NCI-H1417 treated with DMSO at 0.1 percent for 48 hours (cell line): ENCODE data around the gene ARHGAP24.

ENCODE experiments used
- DNase-seq: peaks from one replicate; lab custom pipeline; 2025; lab: John Stamatoyannopoulos, UW

The ARHGAP24 gene

DNA sequence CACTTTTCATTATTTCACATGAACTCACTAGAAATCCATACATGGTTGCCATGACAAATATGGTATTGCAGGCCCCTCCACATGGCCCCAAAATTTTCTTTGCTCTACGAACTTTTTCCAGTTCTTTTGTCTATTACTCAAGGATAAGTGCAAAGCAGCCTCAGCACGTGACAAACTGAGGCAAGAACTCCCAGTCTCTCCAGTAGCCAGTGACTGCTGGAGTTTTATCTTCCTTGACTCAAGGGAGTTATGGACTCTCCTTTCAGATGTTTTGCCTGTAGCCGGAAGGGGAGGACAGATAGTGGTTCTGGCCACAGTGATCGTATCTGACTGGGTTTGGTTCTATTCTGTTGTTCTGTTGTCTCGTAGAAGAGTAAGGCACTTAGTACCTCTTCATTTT is 105.5 kb downstream of the ARHGAP24 start:
- DNase-seq = no peak

DNA sequence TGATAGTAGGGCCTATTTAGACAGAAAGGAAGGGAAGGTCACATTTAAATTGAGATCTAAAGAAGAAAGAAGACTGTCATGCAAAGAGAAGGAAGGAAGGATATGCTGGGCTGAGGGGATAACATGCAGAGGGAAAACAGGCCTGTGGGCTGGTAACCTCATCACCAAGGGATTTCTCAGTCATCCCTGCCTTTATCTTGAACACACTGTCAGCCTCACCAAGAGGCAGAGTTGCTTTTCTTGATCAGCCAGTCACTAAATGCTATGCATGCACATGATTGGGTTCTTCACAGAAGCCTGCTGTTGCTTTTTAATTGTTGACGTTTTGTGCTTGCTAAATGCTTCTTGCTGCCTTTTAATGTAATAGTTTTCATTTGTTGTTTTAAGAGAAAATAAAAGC is 113.0 kb downstream of the ARHGAP24 start:
- no peak for DNase-seq

DNA sequence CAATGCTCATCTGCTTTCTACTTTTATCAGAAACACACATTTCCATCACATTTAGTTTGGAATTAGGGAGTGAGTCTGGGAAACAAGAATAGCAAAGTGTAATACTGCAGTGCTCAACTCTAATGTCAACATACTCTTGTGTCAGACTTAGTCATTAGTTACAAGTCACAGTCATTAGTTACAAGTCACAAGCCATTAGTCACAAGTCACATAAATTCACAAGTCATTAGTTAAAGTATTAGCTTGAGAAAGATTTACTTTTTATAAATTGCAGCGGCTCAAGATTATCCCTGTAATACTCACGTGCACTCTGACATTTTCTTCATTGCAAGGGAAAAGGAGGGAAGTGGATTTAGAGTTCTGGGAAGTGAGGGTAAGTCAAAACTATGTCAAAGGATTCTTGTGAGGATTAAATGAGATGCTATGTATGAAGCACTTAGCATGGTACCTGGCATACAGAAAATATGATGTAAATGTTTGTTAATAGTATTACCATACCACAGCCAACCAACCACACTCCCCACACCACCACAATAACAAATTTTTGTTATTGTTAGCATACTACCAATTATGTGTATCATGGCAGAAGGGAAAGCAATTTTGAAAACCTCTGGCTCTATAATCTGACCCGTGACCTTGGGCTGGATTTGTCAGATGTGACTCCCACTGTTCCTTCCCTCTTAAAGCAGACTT is 116.6 kb downstream of the ARHGAP24 start:
- no peak for DNase-seq

DNA sequence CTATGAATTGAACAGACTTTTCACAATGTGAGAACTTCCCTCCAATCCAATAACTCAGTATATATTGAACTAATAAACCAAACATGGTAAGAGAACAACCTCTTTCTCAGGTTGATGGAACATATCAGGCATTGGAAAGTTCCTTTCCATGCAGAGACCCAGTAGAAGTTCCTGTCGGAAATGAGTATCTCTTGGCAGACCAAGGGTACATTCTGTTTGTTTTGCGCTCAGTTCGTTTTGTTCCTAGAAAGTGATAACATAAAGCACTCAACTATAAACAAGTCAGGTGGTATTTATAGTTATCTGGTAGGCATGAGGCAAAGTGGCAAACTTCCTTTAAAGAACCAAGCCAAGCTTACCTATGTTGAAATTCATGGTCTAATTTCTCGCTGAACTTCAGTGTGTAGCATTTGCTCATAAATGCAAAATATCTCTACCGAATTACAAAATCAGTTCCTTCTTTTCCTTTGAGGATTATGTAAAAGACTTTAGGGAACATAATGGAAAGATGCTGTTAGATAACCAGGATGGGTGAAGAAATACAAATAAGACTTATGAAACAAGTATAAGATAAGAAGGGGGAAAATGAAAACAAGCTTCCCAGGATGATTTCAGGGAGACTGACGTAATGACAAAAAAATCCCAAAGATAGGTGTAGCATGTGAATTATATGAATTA is 120.3 kb downstream of the ARHGAP24 start:
- DNase-seq = no peak

DNA sequence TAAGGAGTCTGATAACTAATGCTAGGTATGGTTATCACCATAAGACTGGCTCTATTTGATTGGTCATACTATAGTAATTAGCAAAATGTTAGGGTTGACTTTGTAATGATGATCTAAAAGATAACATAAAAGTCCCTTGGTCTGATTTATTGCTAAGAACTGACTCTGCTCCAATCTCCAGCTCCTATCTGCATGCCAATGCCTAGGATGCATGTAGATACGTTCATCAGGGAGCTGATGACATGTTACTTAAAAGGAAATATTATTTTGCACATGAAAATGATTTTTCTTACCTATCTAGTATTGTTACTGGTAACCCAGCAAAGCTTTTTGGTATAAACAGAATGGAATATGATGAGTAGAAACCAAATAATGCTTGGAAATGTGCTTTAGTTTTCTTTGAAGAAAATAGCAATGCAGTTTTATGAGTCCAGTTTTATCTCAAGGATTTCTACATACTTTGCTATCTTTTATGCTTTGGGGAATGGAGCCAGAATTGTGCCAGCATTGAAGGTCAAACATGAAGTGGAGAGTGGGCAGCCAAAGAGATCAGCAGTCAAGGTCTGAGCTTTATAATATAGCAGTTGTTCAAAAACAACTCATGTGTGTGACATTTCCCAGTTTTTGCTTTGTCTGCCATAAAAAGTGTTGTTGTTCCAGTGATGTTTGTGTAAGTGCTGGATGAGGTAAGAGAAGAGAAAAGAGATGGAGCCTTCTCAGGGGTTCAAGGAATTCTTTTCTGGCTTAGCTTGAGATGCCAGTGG is 121.0 kb downstream of the ARHGAP24 start:
- DNase-seq = no peak

DNA sequence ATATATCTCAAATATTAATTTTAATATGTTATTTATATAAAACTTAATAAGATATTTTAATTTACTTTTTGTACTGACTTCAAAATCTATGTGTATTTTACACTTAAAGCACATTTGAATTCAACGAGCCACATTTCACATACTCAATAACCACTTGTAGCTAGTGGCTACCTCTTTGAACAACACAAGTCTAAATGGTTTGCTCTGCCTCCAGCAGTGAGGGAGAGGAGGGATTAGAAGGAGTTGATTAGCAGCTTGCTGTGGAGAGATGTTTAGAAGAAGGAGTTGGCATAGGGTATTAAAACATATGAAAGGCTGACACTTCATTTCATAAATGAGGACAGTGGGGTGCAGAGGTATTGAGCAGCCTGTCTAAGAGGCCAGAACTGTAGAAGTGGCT is 124.0 kb downstream of the ARHGAP24 start:
- no peak for DNase-seq

DNA sequence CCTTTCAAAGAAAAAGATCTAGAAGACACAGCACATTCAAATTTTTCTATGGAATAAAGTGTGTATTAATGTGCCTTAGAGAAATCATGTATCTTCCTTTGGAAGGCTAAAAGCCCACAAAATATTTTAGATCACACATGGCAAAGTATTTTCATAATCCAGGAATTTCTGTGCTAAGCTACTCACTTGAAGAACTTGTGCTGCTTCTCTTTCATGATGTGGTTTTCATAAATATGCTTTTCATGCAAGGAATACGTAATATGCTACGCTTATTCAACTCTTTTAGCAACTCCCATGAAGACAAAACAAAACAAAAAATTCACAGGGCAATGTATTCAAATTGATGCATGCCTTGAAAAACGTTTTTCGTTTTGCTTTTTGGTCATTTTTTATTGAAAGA is 125.6 kb downstream of the ARHGAP24 start:
- DNase-seq = no peak

DNA sequence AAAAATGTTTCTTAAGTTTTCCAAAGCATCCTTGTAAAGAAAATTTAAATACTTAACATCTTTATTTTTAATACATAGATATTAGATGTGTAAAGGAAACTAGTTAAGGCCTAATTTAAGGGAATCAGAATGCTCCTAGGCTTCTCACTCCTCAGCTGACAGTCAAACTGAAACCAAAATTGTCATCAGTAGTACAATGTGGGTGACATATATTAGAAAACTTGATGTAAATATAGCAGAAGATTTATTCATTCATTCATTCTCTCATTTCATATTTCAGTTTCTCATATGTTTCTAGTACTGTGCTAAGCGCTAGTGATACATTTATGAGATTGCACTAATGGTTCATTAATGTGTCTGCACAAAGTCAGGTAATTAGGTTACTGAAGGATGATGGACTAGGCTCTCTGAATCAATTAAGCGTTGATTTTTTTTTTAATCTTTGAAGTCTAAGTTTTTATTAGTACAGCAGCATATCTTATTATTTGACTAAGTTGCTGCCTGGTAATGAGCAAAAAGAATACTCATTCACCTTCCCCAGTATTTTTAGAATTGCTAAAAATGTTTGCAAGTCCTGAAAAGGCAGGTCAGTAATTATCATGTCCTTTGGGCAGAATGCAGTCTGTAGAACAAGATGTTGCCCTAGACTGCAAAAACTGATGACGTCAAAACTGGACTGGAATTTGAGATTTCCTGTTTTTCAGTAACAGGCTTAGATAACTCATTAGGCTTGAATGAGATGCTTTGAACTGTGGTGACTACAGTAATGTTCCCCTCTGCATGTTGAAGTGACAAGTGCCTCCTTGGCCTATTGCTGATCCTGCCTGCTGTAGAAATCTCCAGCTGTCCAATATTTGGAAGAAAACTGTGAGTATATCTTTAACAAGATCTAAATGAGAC is 128.7 kb downstream of the ARHGAP24 start:
- no peak for DNase-seq

DNA sequence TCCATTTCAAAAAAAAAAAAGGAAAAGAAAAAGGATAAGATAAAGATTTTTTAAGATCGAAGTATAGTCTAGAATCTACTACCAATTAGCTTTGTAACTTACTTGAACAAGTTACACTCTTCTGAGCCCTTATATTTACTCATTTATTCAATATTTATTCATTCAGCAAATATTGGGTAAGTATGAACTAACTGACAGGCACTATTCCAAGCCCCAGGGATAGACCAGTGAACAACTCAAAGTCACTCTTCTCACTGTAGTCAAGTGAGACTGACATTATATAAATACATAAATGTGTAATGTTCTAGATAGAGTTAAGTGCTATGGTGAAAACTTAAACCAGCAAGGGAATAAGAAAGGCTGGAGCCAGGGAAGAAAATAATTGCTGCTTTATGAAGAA is 131.6 kb downstream of the ARHGAP24 start:
- DNase-seq = no peak

DNA sequence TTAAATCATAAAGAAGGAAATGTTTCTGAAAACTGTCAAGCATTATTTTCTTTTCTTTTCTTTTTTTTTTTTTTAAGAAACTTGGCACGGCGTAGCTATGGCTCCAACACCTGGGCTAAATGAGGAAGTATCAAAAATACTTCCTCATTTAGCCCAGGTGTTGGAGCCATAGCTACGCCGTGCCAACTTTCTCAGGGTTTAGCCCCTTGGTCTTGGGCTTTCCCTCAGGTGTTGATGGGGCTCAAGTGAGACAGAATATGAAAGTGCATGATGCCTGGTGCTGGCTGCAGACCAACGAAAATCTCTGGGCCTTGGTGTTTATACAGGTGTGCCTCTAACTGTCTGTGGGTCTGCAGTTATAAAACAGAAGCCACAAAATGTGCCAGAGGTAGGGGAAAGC is 132.7 kb downstream of the ARHGAP24 start:
- DNase-seq = no peak

DNA sequence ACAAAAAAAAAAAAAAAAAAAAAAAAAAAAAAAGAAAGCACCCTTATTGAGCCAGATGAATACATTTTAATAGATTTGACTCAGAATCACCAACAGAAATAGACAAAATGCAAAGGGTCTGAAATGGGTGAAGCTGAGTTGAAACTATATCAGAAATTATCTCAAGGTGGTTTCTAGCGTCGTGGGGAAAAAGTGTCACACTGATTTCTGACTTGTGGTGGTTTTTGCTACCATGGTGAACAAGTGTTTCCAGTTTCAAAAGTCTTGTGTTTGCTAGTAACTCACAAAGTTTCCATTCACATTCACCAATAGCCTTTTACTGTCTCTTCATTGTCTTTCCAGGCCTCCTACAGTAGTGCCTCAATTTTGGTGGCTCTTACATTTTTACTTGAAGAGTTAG is 135.5 kb downstream of the ARHGAP24 start:
- no peak for DNase-seq

DNA sequence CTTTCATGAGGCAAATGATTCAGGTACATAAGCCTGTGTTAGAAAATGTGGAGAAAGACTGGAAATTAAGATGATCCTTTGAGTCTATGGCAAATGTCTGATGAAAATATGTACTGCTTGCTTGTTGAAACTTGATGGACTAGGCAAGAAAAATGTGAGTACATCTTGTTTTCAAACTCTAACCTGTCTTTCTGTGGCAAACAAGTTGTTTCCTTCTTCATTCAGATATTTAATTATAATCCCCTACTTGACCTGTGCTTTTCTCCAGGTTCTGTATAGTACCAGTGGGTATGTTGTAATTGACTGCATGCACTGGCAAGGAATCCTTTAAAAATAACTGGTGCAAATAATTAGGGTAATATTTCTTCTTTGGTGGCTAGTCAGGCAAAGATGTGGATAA is 136.7 kb downstream of the ARHGAP24 start:
- DNase-seq = no peak

DNA sequence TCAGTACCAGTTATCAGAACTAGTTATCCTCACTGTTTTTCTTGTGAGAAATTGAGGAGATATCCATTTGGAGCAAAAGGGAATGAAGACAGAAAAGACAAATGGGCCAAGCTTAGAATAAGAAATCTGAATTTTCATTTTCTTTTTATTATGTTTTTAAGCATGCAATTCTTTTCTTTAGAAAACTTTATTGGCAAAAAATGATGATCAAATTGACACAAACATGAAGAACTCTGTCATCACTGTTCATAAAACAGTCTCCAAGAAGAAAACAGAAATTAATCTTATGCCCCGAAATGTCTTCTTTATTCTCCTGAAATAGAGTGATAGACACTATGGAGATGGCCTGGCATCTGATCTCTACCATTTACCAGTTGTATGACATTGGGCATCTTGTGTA is 139.0 kb downstream of the ARHGAP24 start:
- no peak for DNase-seq

DNA sequence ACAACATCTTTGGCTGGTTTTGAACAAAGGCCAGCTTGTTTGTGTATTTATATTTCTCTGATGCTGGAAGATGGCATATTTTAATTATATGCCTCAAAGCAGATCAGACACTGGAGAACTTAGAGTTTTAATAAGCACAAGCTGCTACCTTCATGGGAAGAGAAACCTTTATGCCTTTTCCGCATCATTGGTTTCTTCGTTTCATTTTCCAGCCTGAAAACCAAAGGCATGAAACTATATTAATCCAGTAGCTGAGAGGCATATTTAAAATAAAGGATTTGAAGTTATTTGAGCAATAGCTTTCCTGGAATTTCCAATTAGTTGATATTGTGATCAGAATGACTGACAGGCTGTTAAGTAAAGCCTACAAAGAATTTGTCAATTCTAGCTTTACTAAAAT is 141.0 kb downstream of the ARHGAP24 start:
- DNase-seq = no peak

DNA sequence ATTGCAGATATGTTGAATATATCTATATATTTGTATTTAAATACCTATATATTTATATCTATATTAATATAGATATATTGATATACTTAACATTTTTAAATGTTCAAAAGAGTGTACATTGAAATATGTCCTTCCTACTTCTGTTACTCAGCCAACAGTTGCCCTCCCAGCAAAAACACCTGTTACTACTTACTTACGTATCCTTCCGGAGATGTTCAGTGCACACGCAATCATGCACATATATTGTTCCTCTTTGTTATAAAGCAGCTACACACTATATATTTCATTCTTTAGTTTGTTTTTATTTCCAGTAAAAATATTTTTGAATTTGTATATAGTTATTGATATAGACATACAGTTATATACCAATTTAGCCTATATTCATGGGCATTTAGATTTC is 142.3 kb downstream of the ARHGAP24 start:
- DNase-seq = no peak

DNA sequence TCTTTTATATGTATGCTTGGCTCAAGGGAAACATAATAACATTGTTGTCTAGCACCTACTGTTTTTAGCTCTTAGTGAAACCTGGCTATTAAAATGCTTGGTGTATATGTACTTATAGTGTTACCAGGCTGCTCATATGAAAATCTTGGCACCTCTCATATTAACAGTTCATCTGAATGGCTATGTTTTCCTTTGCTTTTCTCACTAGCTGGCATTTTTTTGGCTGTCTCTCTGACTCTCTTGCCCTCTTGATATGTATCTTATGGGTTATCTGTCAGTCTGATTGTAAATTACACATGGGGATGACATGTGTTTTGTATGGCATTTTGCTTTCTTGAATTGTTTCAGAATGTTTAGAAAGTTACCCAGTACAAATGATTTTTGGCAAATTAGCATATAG is 158.0 kb downstream of the ARHGAP24 start:
- no peak for DNase-seq

DNA sequence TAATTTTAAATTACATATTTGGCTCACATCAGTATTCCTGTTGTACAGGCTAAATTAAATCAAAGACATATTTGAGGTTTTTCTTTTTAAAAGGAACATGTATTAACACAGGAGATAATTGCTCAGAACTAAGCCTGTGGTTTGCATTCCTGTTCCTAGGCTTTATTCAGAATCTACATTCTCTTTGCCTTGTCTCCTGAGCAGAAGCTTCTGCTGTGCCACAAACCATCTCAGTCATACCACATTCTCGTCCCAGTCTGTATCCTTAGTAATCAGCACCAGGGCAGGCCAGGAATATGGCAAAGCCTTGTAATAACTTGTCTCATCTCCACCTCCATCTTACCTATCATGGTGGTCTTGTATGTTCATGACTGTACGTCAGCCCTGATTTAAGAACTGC is 162.8 kb downstream of the ARHGAP24 start:
- no peak for DNase-seq

DNA sequence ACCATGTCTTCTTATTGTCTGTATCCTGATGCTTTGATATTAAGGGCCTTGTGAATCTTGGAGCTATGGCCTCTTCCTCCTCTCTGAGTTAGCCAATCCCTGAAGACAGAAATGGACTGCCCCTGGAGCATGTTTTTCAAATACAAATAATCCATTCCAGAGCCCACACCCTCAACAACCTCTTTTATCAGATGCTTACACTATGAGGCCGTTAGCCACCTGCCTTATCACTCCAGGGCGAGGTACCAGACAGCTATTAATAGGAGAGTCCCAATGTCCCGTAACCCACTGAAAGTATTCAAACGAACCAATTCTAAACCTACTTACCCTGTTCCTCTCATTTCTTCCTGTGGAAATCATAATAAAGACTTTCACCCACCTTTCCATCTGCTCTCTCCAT is 165.0 kb downstream of the ARHGAP24 start:
- DNase-seq = no peak

DNA sequence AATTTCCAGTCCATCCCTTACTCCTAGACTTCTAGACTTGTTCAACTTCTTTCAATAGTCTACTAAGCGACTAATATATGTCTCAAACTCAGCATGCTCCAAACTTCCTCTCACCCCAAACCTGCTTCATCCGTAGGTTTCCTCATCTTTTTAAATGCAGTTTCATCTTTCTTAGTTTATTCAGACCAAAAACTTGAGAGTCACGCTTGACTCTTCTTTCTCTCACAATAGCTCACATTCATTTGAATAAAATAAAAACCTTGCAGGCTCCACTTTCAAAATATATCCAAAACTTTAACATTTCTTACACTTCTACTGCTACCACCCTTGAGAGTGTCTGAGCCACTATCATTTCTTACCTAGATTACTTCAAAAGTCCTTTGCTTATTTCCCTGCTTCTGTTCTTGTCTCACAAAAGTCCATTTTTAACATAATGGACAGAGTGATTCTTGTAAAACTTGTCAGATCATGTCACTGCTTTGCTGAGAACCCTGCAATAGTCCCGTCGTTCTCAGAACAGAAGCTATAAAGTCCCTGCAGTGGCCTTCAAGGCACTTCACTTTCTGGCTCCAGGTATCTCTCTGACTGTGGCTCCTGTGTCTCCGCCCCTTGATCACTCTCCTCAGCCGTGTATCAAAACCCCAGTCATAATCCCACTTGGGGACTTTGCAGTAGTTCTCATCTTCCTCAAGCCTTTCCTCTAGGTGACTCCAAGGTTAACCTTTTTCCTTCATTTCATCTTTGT is 167.6 kb downstream of the ARHGAP24 start:
- no peak for DNase-seq

DNA sequence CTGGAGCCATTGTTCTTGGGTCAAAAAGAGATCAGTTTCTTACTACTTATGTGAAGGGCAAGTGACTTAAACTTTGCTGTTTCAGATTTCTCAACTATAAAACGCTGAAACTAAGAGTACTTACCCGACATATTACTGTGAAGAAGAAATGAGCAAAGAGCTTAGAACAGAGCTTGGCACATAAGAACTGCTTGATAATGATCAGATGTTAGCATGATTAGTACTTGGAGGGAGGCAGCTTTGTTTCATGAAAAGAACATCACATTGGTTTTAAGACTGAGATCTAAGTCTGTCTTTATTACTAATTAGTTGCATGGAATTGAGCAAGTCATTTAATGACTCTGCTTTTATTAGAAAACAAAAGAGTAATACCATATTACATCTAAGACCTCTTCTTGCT is 169.1 kb downstream of the ARHGAP24 start:
- no peak for DNase-seq

DNA sequence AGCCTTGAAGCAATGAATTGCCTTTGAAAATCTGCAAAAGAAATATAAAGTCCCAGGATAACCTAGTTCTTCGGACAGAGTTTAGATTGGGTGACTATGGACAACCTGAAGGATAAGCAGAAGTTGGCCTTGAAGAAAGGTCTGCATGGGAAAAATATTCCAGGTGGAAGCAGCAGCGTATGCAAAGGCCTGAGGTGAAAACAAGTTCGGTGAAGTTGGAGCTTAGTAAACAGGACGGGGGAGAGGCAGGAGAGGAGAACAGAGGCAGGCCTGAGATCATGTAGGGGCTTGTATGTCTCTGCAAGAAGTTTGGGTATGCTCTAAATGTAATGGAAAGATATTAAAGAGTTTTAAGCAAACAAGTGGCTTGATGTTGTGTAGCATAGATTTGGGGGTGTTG is 176.0 kb downstream of the ARHGAP24 start:
- DNase-seq = no peak
